Liver (tissue), 3 donors: ENCODE data around the gene CHCHD1.

Experiments
- CTCF ChIP-seq: fragments of 150-350 bp; IDR thresholded peaks from 2 replicates; pipeline ENCODE4 v1.5.1; 2017; ENCODE audit warnings: improper control_type of control experiment, low read depth, low read length; ENCODE audit not compliant: missing input control
- HNF4G ChIP-seq: IDR thresholded peaks from 2 replicates; pipeline ENCODE4 v1.6.1; 2016; ENCODE audit warnings: antibody characterized with exemption
- RAD21 ChIP-seq, 2 donors: IDR thresholded peaks; 2 replicates each; pipeline ENCODE4 v1.6.1; 2016; ENCODE audit warnings: antibody characterized with exemption in 2 of 2, mild to moderate bottlenecking in 2 of 2
- YY1 ChIP-seq: IDR thresholded peaks from 2 replicates; pipeline ENCODE4 v1.6.1; 2016; ENCODE audit warnings: antibody characterized with exemption, mild to moderate bottlenecking
- TF ChIP-seq, protein P1 (sequence below): IDR thresholded peaks from 2 replicates; pipeline ENCODE4 v1.6.1; 2016; ENCODE audit warnings: antibody characterized with exemption
- donor health status: healthy.
- donor health status: healthy.

DNA sequence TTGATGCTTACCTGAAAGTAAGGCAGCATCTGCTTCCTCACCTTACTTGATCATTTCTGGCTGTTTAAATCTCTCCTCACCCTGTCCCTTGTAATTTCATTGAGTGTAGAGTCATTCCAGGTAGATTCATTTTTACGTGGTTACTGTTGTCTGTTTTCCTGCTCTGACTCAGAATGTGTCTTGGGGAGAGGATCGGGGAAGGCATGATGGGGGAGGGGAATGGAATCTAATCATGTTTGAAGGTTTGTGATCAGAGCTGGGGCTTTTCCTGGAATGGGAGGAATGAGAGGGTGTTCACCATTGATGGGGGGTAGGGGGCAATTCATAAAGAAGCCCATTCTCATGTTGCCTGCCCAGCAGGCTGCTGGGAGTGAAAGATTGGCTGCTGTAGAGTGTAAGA, 18.9 kb upstream of the CHCHD1 start:
- TF ChIP-seq YY1: no peak
- no peak for TF ChIP-seq RAD21 (IDR thresholded peaks at IDR 0.05)
- TF ChIP-seq, protein P1, sequence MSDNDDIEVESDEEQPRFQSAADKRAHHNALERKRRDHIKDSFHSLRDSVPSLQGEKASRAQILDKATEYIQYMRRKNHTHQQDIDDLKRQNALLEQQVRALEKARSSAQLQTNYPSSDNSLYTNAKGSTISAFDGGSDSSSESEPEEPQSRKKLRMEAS: no peak
- TF ChIP-seq CTCF: no peak
- TF ChIP-seq HNF4G: no peak
